Activated CD4-positive, alpha-beta memory T cell treated with anti-CD3 and anti-CD28 coated beads for 36 hours (primary cell): ENCODE measurements around the gene ZNF81. TPM values are rescaled to one million over a fixed set of nuclear protein-coding genes. Genes with fewer than 3 reads are reported as not detected.
"Not testable (repeated sequence)": the region's sequence is repeated elsewhere in the genome, so short reads cannot be mapped to it uniquely, and the experiment has no call there.

ENCODE experiments used
- CTCF ChIA-PET: fragments of 350-600 bp; sonication (Branson Sonifier 250); formaldehyde crosslinking; loops from one replicate; lab custom pipeline; 2021; ENCODE audit warnings: antibody characterized with exemption, inconsistent platforms; lab: Charles Lee
- POLR2A ChIA-PET: fragments of 350-600 bp; sonication (Branson Sonifier 250); formaldehyde crosslinking; loops from one replicate; lab custom pipeline; 2021; ENCODE audit warnings: antibody characterized with exemption; lab: Charles Lee
- DNase-seq: peaks from one replicate; pipeline ENCODE4 v3.0.0-alpha.2; 2020
- H3K27ac Mint-ChIP-seq: one replicate; pipeline ENCODE4 v1.8.0; 2021; ENCODE audit warnings: mixed read lengths
- H3K27me3 Mint-ChIP-seq: one replicate; pipeline ENCODE4 v1.8.0; 2021; ENCODE audit warnings: mixed read lengths
- H3K36me3 Mint-ChIP-seq: one replicate; pipeline ENCODE4 v1.8.0; 2021; ENCODE audit warnings: mixed read lengths
- H3K4me1 Mint-ChIP-seq: one replicate; pipeline ENCODE4 v1.8.0; 2021; ENCODE audit warnings: low read depth, mixed read lengths
- H3K4me3 Mint-ChIP-seq: one replicate; pipeline ENCODE4 v1.8.0; 2021; ENCODE audit warnings: mild to moderate bottlenecking, mixed read lengths
- H3K9me3 Mint-ChIP-seq: one replicate; pipeline ENCODE4 v1.8.0; 2021; ENCODE audit warnings: mixed read lengths
- intact Hi-C: fragments of 100-400 bp; cut with micrococcal nuclease; formaldehyde crosslinking; loops from one replicate; pipeline ENCODE4 v1.15.1; 2023
- total RNA-seq, 2 experiments: library from RNA; stranded (reverse); gene quantifications; one replicate each; pipeline ENCODE4 v1.2.3, GENCODE V29; 2021

Gene ZNF81
- total RNA-seq, 2 experiments from 2014 or later = 6.0 to 7.2 TPM

GRCh38 chrX:47880927-47881326 is 44.2 kb downstream of the ZNF81 start:
- no peak overlapping the region for H3K27ac Mint-ChIP-seq
- intact Hi-C loops = no loop called here
- ChIA-PET CTCF (no interaction called here), POLR2A (no interaction called here)
- H3K27me3 Mint-ChIP-seq = no peaks in the 10 kb centered on the region
- no peaks in the 10 kb centered on the region for H3K4me1 Mint-ChIP-seq
- H3K4me3 Mint-ChIP-seq = no peak overlapping the region
- no peaks in the 10 kb centered on the region for H3K9me3 Mint-ChIP-seq
- peaks cover 20% of the 10 kb centered on the region for H3K36me3 Mint-ChIP-seq
- DNase-seq = no peak

GRCh38 chrX:47885501-47885900 is 48.8 kb downstream of the ZNF81 start:
- Mint-ChIP-seq H3K4me1 (no peaks in the 10 kb centered on the region), H3K27ac (no peak overlapping the region), H3K4me3 (no peak overlapping the region), H3K9me3 (no peaks in the 10 kb centered on the region), H3K36me3 (peaks cover 26% of the 10 kb centered on the region), H3K27me3 (no peaks in the 10 kb centered on the region)
- no peak for DNase-seq
- ChIA-PET POLR2A (no interaction called here), CTCF (no interaction called here)
- intact Hi-C loops = no loop called here

GRCh38 chrX:47898024-47898423 is 61.3 kb downstream of the ZNF81 start:
- no peak overlapping the region for H3K4me3 Mint-ChIP-seq
- peaks cover 25% of the 10 kb centered on the region for H3K36me3 Mint-ChIP-seq
- H3K4me1 Mint-ChIP-seq = peaks cover 2% of the 10 kb centered on the region
- no peak overlapping the region for H3K27ac Mint-ChIP-seq
- intact Hi-C loops = no loop called here
- H3K27me3 Mint-ChIP-seq = no peaks in the 10 kb centered on the region
- CTCF ChIA-PET = no interaction called here
- POLR2A ChIA-PET = no interaction called here
- H3K9me3 Mint-ChIP-seq = no peaks in the 10 kb centered on the region
- DNase-seq = no peak

GRCh38 chrX:47900833-47901232 is 64.1 kb downstream of the ZNF81 start:
- intact Hi-C loops = no loop called here
- no peak overlapping the region for H3K4me3 Mint-ChIP-seq
- ChIA-PET CTCF (no interaction called here), POLR2A (no interaction called here)
- no peaks in the 10 kb centered on the region for H3K27me3 Mint-ChIP-seq
- peaks cover 19% of the 10 kb centered on the region for H3K36me3 Mint-ChIP-seq
- H3K4me1 Mint-ChIP-seq = peaks cover 2% of the 10 kb centered on the region
- no peak overlapping the region for H3K27ac Mint-ChIP-seq
- DNase-seq = no peak
- no peaks in the 10 kb centered on the region for H3K9me3 Mint-ChIP-seq

GRCh38 chrX:47902161-47902560 is 65.5 kb downstream of the ZNF81 start:
- intact Hi-C loops = no loop called here
- Mint-ChIP-seq H3K27me3 (no peaks in the 10 kb centered on the region), H3K4me1 (peaks cover 2% of the 10 kb centered on the region), H3K4me3 (no peak overlapping the region), H3K27ac (no peak overlapping the region), H3K9me3 (no peaks in the 10 kb centered on the region), H3K36me3 (peaks cover 13% of the 10 kb centered on the region)
- DNase-seq = no peak
- CTCF ChIA-PET = no interaction called here
- POLR2A ChIA-PET = no interaction called here

- H3K27me3 Mint-ChIP-seq = no peaks in the 10 kb centered on the region
- no peaks in the 10 kb centered on the region for H3K4me1 Mint-ChIP-seq
- H3K27ac Mint-ChIP-seq = no peak overlapping the region
- DNase-seq = no peak
- H3K36me3 Mint-ChIP-seq = peaks cover 43% of the 10 kb centered on the region
- peaks cover 58% of the 10 kb centered on the region for H3K9me3 Mint-ChIP-seq
- H3K4me3 Mint-ChIP-seq = no peak overlapping the region
- ChIA-PET POLR2A (no interaction called here), CTCF (no interaction called here)
- intact Hi-C loops = no loop called here
Measured at GRCh38 chrX:47915886-47916493, 79.3 kb downstream of the ZNF81 start.

- intact Hi-C loops = no loop called here
- peaks cover 34% of the 10 kb centered on the region for H3K36me3 Mint-ChIP-seq
- CTCF ChIA-PET = no interaction called here
Measured at GRCh38 chrX:47918274-47918673, 81.6 kb downstream of the ZNF81 start.

GRCh38 chrX:47927212-47927611 is 90.5 kb downstream of the ZNF81 start:
- Mint-ChIP-seq H3K4me3 (no peak overlapping the region), H3K27me3 (no peaks in the 10 kb centered on the region), H3K27ac (no peak overlapping the region), H3K9me3 (no peaks in the 10 kb centered on the region), H3K36me3 (no peaks in the 10 kb centered on the region), H3K4me1 (no peaks in the 10 kb centered on the region)
- ChIA-PET CTCF (no interaction called here), POLR2A (no interaction called here)
- intact Hi-C loops = no loop called here
- no peak for DNase-seq

More at GRCh38 chrX:47918274-47918673, 81.6 kb downstream of the ZNF81 start:
- no peaks in the 10 kb centered on the region for H3K4me1 Mint-ChIP-seq
- no peaks in the 10 kb centered on the region for H3K27me3 Mint-ChIP-seq
- POLR2A ChIA-PET = no interaction called here
- peaks cover 49% of the 10 kb centered on the region for H3K9me3 Mint-ChIP-seq
- DNase-seq = no peak
- no peak overlapping the region for H3K27ac Mint-ChIP-seq
- no peak overlapping the region for H3K4me3 Mint-ChIP-seq

- H3K36me3 Mint-ChIP-seq, intact Hi-C loops, H3K9me3 Mint-ChIP-seq, H3K27me3 Mint-ChIP-seq, DNase-seq, H3K4me1 Mint-ChIP-seq, CTCF ChIA-PET, H3K4me3 Mint-ChIP-seq, H3K27ac Mint-ChIP-seq: not testable (repeated sequence)
- POLR2A ChIA-PET = interaction anchor here (0.6 kb wide), 1 partner anchor 497 kb away, joined by 3 read pairs; no protein-coding TSS in a partner anchor
Measured at GRCh38 chrX:47931970-47932369, 95.3 kb downstream of the ZNF81 start.

GRCh38 chrX:47933946-47934345 is 97.2 kb downstream of the ZNF81 start:
- intact Hi-C loops = no loop called here
- Mint-ChIP-seq H3K27ac (no peak overlapping the region), H3K4me1 (peaks cover 7% of the 10 kb centered on the region), H3K9me3 (no peaks in the 10 kb centered on the region), H3K36me3 (no peaks in the 10 kb centered on the region), H3K4me3 (no peak overlapping the region), H3K27me3 (peaks cover 1% of the 10 kb centered on the region)
- DNase-seq = no peak
- CTCF ChIA-PET = no interaction called here
- POLR2A ChIA-PET = no interaction called here

- peaks cover 7% of the 10 kb centered on the region for H3K4me1 Mint-ChIP-seq
- no peaks in the 10 kb centered on the region for H3K36me3 Mint-ChIP-seq
- intact Hi-C loops = no loop called here
- no peak overlapping the region for H3K27ac Mint-ChIP-seq
- ChIA-PET POLR2A (no interaction called here), CTCF (no interaction called here)
- no peaks in the 10 kb centered on the region for H3K9me3 Mint-ChIP-seq
- DNase-seq = peak; percentile 38
- peaks cover 1% of the 10 kb centered on the region for H3K27me3 Mint-ChIP-seq
- H3K4me3 Mint-ChIP-seq = peak overlapping the region; percentile 43
Measured at GRCh38 chrX:47936224-47936939, 99.7 kb downstream of the ZNF81 start.

- no peak for DNase-seq
- intact Hi-C loops = no loop called here
- no peaks in the 10 kb centered on the region for H3K36me3 Mint-ChIP-seq
- no peak overlapping the region for H3K27ac Mint-ChIP-seq
- no peak overlapping the region for H3K4me3 Mint-ChIP-seq
- H3K27me3 Mint-ChIP-seq = peaks cover 1% of the 10 kb centered on the region
- ChIA-PET CTCF (no interaction called here), POLR2A (no interaction called here)
- H3K4me1 Mint-ChIP-seq = peaks cover 7% of the 10 kb centered on the region
- H3K9me3 Mint-ChIP-seq = no peaks in the 10 kb centered on the region
Measured at GRCh38 chrX:47936940-47937317, 100.2 kb downstream of the ZNF81 start.

GRCh38 chrX:47940448-47940847 is 103.7 kb downstream of the ZNF81 start:
- Mint-ChIP-seq H3K36me3 (peaks cover 2% of the 10 kb centered on the region), H3K4me1 (peaks cover 7% of the 10 kb centered on the region), H3K4me3 (no peak overlapping the region), H3K27ac (no peak overlapping the region), H3K27me3 (peaks cover 1% of the 10 kb centered on the region), H3K9me3 (peaks cover 10% of the 10 kb centered on the region)
- ChIA-PET CTCF (no interaction called here), POLR2A (no interaction called here)
- intact Hi-C loops = no loop called here
- DNase-seq = no peak
